COLO668 (cell line): ENCODE results near the gene TMEM54.

Experiments used
- DNase-seq: peaks from one replicate; lab custom pipeline; 2025; ENCODE audit not compliant: unreplicated experiment; lab: John Stamatoyannopoulos, UW

TMEM54 gene, protein sequence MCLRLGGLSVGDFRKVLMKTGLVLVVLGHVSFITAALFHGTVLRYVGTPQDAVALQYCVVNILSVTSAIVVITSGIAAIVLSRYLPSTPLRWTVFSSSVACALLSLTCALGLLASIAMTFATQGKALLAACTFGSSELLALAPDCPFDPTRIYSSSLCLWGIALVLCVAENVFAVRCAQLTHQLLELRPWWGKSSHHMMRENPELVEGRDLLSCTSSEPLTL

DNA sequence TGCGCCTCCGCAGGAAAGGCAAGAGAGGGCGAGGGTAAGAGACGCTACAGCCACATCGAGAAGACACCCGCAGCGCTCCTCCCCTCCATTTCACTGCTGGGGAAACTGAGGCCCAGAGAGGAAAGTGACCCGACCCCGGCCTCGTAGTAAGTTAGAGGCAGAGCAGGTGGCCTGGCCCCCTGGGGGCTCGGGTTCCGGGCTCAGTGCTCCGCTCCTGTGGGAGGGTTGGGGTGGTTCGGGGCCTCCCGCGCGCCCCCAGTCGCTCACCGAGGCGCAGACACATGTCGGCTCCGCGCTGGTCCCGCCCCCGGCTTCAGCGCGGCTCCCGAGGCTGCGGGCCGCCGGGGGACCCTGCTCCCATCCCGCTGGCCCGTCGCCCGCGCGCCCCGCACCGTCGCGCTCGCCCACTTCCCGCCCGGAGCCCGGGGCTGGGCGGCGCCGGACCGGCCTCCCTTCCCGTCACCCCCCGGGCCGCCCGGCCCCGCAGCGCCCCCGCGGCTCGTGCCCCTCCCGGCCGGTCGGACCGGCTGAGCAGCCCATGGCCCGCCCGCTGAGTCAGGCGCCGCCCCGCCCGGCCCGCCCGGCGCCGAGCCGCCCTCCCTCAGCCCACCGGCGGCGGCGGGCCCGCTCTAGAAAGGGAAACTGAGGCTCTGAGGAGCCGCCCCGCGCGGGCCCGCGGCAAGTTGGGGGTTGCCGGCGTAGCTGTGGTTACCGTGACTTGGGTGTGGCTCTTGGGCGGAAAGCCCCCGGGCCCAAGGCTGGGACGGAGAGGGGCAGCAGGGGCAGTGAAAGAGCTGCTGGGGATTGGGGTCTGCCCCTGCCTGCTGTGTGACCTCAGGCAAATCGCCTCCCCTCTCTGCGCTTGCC is at the start of gene TMEM54:
Gene TMEM54 (minus strand): TSS at position 434 of the 867 bp plus-strand sequence. CDS start 151 bp downstream, at position 283.
- peak; percentile 38 for DNase-seq

DNA sequence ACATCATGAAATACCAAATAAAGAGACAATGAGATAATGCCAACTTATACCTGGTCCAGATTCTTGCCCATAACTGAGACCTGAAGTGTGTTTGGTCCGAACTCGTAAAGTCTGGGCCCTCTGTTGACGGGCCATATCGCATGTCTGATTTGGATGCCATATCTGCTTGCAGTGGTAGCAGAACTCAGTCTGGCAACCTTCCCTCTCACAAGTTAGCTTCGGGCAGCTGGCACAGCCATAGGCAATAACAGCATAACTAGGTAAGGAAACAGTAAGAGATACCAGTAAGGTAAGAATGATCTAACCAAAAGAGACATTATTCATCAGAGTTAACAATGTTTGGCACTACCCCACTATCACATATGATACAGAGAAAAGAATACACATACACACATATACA is 48.3 kb upstream of the TMEM54 start:
- no peak for DNase-seq

DNA sequence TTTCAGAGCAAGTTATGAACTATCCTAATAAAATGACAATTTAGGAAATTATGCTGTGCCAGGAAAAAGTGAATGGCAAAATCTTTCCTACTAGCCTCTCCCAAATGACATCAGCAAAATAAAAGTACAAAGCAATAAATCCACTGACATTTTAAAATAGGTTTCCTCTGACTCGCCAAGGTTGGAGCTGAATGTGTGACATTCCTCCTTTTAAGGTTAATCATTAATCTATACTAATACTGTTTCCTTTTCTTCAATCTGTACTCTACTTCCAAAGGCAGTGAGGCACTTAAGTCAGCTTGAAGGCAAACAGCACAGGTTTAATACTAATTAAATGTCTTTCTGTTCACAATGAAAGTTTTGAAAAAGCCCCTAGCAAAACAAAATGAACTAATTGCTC is 47.7 kb upstream of the TMEM54 start:
- no peak for DNase-seq

DNA sequence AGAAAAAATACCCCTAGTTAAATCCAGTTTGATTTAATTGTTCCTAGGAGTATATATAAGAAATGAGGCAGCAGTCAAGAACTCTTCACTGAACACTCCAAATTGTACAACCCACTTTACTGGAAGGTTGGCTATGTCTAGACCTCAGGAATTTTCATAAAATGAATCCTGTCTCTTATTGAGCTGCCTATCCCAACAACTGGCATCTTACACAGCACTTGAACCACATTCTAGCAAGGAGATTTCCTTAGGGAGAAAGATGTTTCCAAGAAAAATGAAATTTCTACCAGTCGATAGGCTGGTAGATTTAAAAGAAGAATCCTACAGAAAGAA is 47.2 kb upstream of the TMEM54 start:
- DNase-seq, result no peak

DNA sequence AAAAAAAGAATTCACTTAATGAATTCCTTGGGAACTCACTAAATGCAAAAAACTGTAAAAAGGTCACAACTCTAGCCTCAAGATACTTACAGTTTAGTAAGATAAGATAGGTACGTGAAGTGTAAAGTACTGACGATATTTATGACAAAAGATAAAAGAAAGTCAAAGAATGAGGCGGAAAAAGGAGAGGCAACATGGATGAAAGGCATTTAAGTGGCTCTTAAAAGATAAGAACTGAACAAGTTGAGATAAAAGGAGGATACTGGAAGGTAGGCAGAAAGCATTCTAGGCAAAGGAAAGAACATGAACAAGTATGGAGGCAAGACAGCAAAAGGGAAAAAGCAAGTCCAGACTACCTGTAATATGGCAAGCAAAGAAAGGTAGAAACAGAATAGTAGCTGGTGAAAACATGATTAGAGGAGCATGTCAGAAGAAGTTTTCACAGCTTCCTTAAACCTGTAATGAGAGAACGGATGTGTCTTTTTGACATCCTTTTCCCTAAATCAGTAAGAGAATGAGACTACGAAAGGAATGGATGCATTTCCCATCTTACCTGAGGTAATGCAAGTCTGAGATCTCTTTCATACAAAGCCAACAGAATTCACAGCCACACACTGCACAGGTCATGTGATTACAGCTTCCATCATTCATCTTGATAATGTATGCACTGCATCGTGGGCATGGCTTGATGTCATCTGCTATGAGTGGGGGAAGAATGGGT is 46.6 kb upstream of the TMEM54 start:
- DNase-seq, result no peak

DNA sequence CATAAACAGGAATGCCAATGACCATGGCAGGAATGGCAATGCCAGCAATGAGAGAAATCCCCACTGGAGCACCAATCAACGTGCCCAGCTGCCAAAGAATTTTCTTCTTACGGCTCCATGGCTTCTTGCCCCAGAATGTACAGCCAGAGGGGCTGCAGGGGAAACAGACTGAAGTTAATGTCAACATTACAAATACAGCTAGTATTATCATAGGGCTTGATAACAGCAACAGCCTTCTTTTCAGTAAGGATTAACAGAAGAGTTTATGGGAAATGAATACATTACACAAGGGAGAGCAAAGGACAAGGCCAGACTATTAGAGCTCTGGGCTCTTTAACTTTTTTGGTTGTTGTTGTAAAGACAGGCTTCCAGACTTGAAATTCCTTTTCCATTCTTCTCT is 45.2 kb upstream of the TMEM54 start:
- no peak for DNase-seq

DNA sequence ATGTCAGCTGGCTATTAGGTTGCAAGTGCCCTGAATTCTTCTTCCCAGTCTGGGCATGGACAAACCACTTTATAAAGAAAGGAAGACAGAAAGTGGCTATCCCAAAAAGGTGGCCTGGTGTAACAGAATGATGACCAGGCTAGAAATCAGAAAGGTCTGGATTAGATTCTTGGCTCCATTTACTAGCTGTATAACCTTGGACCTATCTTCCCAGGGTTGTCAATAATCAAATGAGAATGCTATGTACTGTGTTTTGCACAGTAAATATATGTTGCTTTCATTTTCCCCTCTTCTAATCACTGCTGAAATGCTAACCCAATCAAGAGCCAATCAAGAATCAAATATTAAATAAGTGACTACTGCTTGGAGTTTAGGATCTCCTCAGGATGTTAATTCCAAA is 43.0 kb upstream of the TMEM54 start:
- no peak for DNase-seq

DNA sequence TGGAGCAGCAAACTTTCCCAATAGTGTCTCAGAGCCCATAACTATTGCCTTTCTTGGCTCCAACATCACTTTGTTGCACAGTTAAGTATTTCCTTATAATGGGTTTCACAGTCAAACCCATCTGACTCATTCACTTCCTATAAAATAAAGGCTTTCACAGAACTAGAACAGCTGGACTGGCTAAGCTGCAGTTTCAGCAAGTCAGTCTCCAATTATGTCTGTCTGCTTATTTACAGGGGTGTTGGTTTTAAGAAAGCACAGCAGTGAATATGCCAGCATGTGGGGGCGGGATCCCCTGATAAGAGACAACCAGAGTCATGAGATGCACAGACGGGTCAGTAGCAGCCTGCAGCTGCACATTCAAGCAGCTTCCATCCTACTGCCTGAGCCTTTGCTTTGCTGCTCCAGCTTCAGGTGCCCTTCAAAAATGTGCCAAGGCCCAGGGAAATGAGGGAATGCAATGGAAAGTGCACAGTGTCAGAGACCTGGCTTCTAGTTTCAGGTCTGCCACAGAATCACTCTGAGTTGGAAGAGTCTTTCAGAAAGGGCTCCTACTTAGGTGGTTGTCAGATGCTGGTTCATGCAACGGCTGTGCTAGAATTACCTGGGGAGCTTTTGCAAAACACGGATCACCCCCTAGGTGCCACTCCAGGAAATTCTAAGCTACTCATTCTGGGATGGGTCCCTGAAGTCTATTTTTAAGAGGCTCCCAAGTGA is 38.6 kb upstream of the TMEM54 start:
- no peak for DNase-seq

DNA sequence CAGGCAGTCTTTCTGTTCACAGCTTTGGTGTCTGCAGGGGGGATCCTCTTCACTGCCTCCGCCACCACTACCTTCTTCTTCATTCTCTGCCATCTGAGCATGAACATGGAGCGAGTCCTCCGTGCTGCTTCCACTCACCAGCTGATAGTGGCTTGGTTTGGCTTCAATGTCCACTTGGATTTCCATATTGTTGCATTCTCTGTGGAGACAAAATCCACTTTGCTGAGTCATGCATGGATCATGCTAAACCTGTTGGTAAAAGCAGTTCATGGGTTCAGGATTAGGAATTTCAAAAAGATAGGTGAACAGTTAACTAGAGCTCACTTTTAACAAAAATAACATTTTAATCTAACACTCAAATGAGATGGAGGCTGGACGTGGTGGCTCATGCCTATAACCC is 35.9 kb upstream of the TMEM54 start:
- no peak for DNase-seq

DNA sequence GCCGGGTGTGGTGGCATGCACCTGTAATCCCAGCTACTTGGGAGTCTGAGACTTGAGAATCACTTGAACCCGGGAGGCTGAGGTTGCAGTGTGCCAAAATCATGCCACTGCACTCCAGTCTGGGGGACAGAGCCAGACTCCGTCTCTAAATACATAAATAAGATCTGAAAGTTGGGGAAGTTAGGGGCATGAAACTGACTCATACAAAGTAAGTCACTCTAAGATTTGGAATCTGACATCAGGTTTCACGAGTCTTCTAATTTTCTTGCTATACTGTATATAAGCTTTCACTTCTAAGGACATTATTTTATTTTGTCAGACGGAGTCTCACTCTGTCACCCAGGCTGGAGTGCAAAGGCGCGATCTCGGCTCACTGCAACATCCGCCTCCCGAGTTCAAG is 33.3 kb upstream of the TMEM54 start:
- no peak for DNase-seq

DNA sequence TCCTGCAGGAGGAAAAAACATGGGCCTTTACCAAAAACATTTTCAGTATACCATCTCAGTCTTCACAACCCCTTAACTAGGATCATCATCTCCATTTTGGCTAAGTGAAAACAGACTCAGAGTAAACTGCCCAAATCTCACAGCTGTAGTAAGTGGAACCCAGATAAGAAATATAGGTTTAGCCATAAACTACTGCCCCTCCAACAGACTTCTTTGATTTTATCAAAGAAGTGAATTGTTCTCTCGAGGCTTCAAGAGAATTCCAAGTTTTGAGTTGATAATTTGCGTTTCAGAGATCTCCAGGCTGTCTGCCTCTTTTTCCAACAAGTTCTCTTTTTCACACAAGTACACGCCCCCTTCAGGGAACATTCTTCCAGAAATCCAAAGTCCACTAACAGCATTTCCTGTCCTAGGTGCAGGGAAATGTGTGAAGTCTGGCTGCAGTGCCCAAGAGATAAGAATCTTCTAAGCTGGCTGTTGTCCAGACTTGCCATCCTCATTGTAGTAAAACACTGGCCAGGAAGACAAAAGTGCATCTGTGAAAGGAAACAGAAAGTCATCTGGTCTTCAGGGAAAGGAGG is 32.6 kb upstream of the TMEM54 start:
- DNase-seq, result no peak

DNA sequence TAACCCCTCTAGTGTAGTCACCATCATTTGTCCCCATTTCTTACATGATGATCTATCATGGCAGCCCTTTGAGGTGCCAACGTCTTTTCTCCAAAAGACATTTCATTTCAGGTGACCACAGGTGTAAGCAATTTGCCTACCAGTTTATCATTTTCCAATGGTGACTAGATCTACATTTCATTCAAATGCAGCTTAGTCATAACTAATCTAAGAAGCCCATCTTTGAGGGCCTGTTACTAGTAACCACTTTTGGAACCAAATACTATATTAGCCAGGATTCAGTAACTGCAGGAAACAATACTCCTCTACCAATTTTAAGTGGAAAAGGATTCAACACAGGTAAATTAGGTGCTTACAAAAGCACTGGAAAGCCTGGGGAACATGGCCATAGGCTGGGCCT is 30.6 kb upstream of the TMEM54 start:
- no peak for DNase-seq

DNA sequence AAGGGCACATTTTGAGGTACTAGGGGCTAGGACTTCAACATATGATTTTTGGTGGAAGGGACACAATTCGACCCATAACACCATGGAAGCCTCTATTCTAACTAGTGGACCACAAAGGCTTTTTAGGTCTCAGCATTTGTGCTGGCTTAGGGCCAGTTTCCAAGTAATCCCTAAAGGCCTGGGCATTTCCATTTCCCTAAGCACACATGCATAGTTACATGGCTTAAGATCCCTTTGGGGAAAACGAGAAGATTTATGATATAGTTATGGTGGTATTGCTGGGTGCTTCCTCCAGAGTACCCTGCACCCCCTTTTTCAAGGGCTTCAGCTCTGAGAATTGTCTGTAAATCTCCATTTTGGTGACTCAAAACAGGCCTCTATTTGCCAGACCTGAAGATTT is 28.2 kb upstream of the TMEM54 start:
- no peak for DNase-seq

DNA sequence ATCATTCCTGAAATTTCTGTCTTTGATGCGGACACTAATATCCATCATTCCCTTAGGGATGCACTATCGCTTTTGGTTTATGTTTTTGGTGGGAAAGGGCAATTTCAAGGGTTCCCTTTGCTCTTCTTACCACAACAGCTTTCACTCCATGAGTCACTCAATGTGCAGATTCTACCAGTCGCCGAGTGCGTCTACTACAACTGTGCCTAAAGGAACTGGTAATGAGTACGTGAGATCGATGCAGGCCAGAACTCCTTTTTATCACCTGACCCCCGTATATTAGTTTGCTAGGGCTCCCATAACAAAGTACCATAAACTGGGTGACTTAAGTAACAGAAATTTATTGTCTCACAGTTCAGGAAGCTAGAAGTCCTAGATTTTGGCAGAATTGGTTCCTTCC is 27.5 kb upstream of the TMEM54 start:
- DNase-seq, result no peak

DNA sequence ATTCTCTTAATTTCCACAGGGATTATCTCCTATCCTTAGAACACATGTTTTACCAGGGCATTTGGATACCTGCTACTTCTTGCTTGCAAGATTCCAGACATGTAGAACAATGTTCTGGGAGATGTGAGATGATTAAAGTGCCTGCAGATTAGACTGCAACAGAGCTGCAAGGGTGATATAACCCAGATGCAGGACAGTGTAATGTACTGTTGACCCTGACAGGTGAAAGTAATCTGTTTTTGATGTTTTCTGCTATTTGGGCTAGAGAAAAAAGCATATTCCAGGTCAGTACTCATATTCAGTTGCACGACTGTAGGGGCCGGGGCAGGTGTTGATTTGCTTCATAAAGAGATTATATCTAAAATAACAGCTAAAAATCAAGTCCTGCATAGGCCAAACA is 27.1 kb upstream of the TMEM54 start:
- no peak for DNase-seq

DNA sequence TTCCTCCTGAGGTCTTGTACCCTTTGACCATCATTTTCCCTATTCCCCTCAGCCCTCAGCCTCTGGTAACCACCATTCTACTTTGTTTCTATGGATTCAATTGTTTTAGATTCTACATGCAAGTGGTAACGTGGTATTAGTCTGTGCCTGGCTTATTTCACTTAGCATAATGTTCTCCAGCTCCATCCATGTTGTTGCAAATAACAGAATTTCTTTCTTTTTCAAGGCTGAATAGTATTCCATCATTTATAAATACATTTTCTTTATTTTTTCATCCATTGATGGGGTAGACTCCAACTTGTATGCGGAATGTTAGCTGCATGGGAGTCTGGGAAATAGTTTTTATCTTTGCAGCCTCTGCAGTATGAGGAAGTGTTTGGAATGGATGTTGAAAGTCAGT is 26.3 kb upstream of the TMEM54 start:
- no peak for DNase-seq

DNA sequence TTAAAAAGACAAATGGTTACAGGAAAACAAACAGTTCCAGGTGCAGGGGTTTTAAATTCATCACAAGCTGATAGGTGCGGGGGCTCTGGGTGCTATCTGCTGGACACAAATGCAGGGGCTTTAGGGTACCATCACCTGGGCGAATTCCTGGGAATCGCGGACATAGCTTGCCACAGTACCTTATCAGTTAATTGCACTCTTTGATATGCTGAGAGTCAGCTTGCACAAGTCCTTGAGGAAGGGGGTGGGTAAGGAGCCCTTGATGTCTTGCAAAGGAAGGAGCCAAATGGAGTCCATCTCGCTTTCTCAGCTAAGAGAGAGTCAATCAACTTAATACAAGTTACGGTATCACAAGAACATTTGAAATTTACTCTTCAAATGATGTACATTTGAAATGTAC is 25.4 kb upstream of the TMEM54 start:
- DNase-seq, result no peak

DNA sequence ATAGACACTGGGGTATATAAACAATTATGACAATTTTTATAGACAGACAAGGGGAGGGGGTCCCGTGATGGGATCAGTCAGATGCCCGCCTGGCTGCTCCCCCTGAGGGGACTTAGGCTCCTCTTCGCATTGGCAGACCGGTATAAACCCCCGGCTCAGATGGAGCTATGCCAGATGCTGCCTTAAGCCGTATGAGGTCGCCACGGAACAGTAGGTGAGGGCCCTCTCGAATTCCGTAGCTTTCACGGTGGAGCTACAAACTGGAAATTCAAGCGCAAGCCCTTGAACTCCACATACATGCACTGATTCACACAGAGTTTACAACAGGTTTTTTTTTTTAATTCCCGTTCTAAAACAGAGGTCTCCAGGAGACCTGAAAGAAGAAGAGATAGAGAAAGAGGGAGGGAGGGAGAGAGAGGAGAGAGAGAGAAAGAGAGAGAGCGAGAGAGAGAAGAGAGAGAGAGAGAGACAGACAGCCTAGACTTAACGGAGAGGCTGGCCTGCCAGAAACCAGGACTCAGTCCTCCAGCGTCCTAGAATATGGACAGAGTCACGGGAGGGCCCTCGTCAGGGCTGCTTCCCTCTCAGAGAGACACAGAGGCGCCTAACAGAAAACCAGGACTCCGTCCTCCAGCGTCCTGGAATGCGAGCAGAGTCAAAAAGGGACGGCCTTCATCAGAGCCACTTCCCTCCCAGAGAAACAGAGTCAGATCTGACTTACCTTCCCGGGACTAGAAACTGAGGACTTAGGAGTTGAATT is 24.4 kb upstream of the TMEM54 start:
- peak; percentile 25 for DNase-seq

DNA sequence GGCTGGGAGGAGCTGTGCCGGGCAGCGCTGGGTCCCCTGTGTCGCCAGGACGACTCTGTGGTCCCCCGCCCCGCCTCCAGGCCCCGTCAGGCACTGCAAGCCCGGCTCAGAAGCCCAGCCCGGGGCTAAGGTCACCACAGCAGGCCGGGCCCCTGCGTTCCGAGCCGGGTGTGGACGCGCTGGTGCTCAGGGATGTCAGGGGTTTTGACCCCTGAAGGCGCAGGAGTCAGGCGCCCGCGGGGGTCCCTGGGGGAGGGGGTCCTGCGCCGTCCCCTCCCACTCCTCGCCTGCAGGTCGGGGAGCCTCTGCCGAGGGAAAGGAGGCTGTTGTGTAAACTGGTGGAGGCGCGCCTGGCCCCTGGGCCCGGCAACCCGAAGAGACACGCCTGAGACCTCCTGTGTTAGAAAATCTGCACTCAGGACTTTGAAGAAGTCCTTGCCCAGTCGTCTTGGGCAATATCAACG is 23.7 kb upstream of the TMEM54 start:
- peak; percentile 24 for DNase-seq

DNA sequence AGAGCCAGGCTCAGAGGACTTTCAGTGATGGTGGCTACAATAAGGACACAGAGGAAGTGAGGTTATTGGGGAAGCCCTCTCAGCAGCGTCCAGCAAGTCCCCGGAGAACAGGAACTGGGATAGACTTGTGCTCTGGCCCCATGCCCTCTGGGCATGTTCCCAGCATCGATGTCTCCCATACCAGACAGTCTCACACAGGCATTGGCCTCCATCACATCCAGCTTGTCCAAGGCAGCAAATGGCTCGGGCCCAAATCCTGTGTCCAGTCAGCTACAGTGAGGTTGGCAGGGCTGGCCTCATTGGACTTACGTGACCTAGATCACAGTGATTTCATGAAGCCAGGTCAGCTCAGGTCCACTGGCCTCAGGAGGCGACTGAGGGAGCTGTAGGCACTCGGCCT is 19.6 kb upstream of the TMEM54 start:
- no peak for DNase-seq
